Measurements from ENCODE around the gene R3HDM4. TPM values are rescaled to one million over a fixed set of nuclear protein-coding genes. Genes with fewer than 3 reads are reported as not detected.
A peak's percentile ranks its signal among the peaks of the same experiment; 100 is the strongest.

R3HDM4 gene
- total and polyA plus RNA-seq, 10 of the 15 experiments (the other 5 are each of a cell fraction or from before 2014, with no cell fraction given) = 1.3 to 65.8 (median 27.7) TPM

GRCh38 chr19:920051-920864, 7.2 kb upstream of the R3HDM4 start (continued):
- TF ChIP-seq TAF1 (IDR thresholded peaks at IDR 0.05; ENCODE audit: borderline replicate concordance, low read depth, low read length) (no peak), PBX3 (IDR thresholded peaks at IDR 0.05; ENCODE audit: insufficient replicate concordance, low read depth, low read length) (no peak), BRCA1 (IDR thresholded peaks at IDR 0.05; ENCODE audit: low read depth, low read length) (no peak), BHLHE40 (IDR thresholded peaks at IDR 0.05; ENCODE audit: borderline replicate concordance in 1 of 2, low read depth in 2 of 2, low read length in 1 of 2) (peak; percentile 17 to 58; a peak in 1 of 4 replicates), ZBTB33 (IDR thresholded peaks at IDR 0.05) (no peak), NFIC (IDR thresholded peaks at IDR 0.05; ENCODE audit: low read depth, low read length) (no peak), NBN (IDR thresholded peaks at IDR 0.05) (no peak), CBX5 (IDR thresholded peaks at IDR 0.05; ENCODE audit: low read depth) (no peak), ZNF274 (IDR thresholded peaks at IDR 0.05; ENCODE audit: insufficient read depth, insufficient read length) (no peak), NFYA (IDR thresholded peaks at IDR 0.05; ENCODE audit: borderline replicate concordance, low read depth, low read length) (no peak), ZBTB11 (CRISPR knock-in tag; IDR thresholded peaks at IDR 0.05) (no peak), ZNF207 (IDR thresholded peaks at IDR 0.05; ENCODE audit: borderline replicate concordance) (no peak), NR2C2 (IDR thresholded peaks at IDR 0.05; ENCODE audit: borderline replicate concordance, control insufficient read depth, insufficient read length, low read depth) (no peak), ETV6 (conservative IDR thresholded peaks at IDR 0.05 in 1 of 2, IDR thresholded peaks at IDR 0.05 in 1 of 2; ENCODE audit: borderline replicate concordance in 1 of 2, low read depth in 1 of 2) (no peak), CHD1 (IDR thresholded peaks at IDR 0.05; ENCODE audit: low read depth, low read length) (no peak), SIX5 (IDR thresholded peaks at IDR 0.05; ENCODE audit: low read depth, low read length, severe bottlenecking) (no peak), KAT2A (conservative IDR thresholded peaks at IDR 0.05; ENCODE audit: control insufficient read depth, low read depth, low read length) (no peak)

Data from GM12878 (cell line).